ENCODE results near the gene LCP1.

The LCP1 gene

GRCh38 chr13:46146898-46147297 is 35.1 kb downstream of the LCP1 start:
- Histone ChIP-seq H3F3A (ENCODE audit: control insufficient read depth, insufficient read depth) (peaks cover 11% of the 10 kb centered on the region; the same call in 1 of the 2 replicates), H3K4me2 (ENCODE audit: low read length) (no peak overlapping the region), H3K9me3 (ENCODE audit: control insufficient read depth, insufficient read depth, low read length) (no peaks in the 10 kb centered on the region), H4K20me1 (ENCODE audit: control insufficient read depth, insufficient read depth, low read depth, low read length) (peaks cover 8% of the 10 kb centered on the region), H3K4me1 (ENCODE audit: control insufficient read depth, low read length) (no peaks in the 10 kb centered on the region), H3K27me3 (ENCODE audit: control insufficient read depth, low read length) (no peaks in the 10 kb centered on the region), H3K27ac (ENCODE audit: low read depth, low read length) (no peak overlapping the region), H3K79me2 (ENCODE audit: control insufficient read depth, low read length) (peaks cover 10% of the 10 kb centered on the region), H3K4me3 (ENCODE audit: low read length) (no peak overlapping the region), H3K9me2 (replicated peaks; ENCODE audit: control insufficient read depth, low read length) (no peaks in the 10 kb centered on the region), H3K36me3 (ENCODE audit: control insufficient read depth, low read length) (peaks cover 95% of the 10 kb centered on the region)
- no peak for TF ChIP-seq EZH2phosphoT487 (IDR thresholded peaks at IDR 0.05; ENCODE audit: borderline replicate concordance, low read length)
- TF ChIP-seq, protein P1, sequence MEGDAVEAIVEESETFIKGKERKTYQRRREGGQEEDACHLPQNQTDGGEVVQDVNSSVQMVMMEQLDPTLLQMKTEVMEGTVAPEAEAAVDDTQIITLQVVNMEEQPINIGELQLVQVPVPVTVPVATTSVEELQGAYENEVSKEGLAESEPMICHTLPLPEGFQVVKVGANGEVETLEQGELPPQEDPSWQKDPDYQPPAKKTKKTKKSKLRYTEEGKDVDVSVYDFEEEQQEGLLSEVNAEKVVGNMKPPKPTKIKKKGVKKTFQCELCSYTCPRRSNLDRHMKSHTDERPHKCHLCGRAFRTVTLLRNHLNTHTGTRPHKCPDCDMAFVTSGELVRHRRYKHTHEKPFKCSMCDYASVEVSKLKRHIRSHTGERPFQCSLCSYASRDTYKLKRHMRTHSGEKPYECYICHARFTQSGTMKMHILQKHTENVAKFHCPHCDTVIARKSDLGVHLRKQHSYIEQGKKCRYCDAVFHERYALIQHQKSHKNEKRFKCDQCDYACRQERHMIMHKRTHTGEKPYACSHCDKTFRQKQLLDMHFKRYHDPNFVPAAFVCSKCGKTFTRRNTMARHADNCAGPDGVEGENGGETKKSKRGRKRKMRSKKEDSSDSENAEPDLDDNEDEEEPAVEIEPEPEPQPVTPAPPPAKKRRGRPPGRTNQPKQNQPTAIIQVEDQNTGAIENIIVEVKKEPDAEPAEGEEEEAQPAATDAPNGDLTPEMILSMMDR (IDR thresholded peaks at IDR 0.05; ENCODE audit: low read depth, low read length, poor library complexity, severe bottlenecking): no peak

- Histone ChIP-seq H3K4me2 (ENCODE audit: low read length) (no peak overlapping the region), H3K36me3 (ENCODE audit: control insufficient read depth, low read length) (peaks cover 95% of the 10 kb centered on the region), H3K9me3 (ENCODE audit: control insufficient read depth, insufficient read depth, low read length) (no peaks in the 10 kb centered on the region), H3K27me3 (ENCODE audit: control insufficient read depth, low read length) (no peaks in the 10 kb centered on the region), H4K20me1 (ENCODE audit: control insufficient read depth, insufficient read depth, low read depth, low read length) (peaks cover 8% of the 10 kb centered on the region), H3K4me3 (ENCODE audit: low read length) (no peak overlapping the region), H3F3A (ENCODE audit: control insufficient read depth, insufficient read depth) (peaks cover 15% of the 10 kb centered on the region; the same call in 1 of the 2 replicates), H3K79me2 (ENCODE audit: control insufficient read depth, low read length) (peaks cover 10% of the 10 kb centered on the region), H3K4me1 (ENCODE audit: control insufficient read depth, low read length) (no peaks in the 10 kb centered on the region), H3K9me2 (replicated peaks; ENCODE audit: control insufficient read depth, low read length) (no peaks in the 10 kb centered on the region), H3K27ac (ENCODE audit: low read depth, low read length) (no peak overlapping the region)
- no peak for TF ChIP-seq EZH2phosphoT487 (IDR thresholded peaks at IDR 0.05; ENCODE audit: borderline replicate concordance, low read length)
- TF ChIP-seq, protein P1 (IDR thresholded peaks at IDR 0.05; ENCODE audit: low read depth, low read length, poor library complexity, severe bottlenecking): no peak
These were observed 36.0 kb downstream of the LCP1 start for GRCh38 chr13:46145950-46146349.

GRCh38 chr13:46145135-46145534 is 36.8 kb downstream of the LCP1 start:
- peaks cover 15% of the 10 kb centered on the region; the same call in 1 of the 2 replicates for H3F3A ChIP-seq (ENCODE audit: control insufficient read depth, insufficient read depth)
- no peaks in the 10 kb centered on the region for H3K9me2 ChIP-seq (replicated peaks; ENCODE audit: control insufficient read depth, low read length)
- H3K9me3 ChIP-seq (ENCODE audit: control insufficient read depth, insufficient read depth, low read length): no peaks in the 10 kb centered on the region
- H3K36me3 ChIP-seq (ENCODE audit: control insufficient read depth, low read length): peaks cover 95% of the 10 kb centered on the region
- no peak overlapping the region for H3K4me2 ChIP-seq (ENCODE audit: low read length)
- H3K27ac ChIP-seq (ENCODE audit: low read depth, low read length): no peak overlapping the region
- peaks cover 8% of the 10 kb centered on the region for H4K20me1 ChIP-seq (ENCODE audit: control insufficient read depth, insufficient read depth, low read depth, low read length)
- TF ChIP-seq EZH2phosphoT487 (IDR thresholded peaks at IDR 0.05; ENCODE audit: borderline replicate concordance, low read length): no peak
- TF ChIP-seq, protein P1 (IDR thresholded peaks at IDR 0.05; ENCODE audit: low read depth, low read length, poor library complexity, severe bottlenecking): no peak
- no peak overlapping the region for H3K4me3 ChIP-seq (ENCODE audit: low read length)
- no peaks in the 10 kb centered on the region for H3K4me1 ChIP-seq (ENCODE audit: control insufficient read depth, low read length)
- H3K27me3 ChIP-seq (ENCODE audit: control insufficient read depth, low read length): no peaks in the 10 kb centered on the region
- peaks cover 10% of the 10 kb centered on the region for H3K79me2 ChIP-seq (ENCODE audit: control insufficient read depth, low read length)

Data from DOHH2 (cell line).